Chondrocyte (in vitro differentiated cells): Measurements from ENCODE around the gene SDR42E1. TPM values are rescaled to one million over a fixed set of nuclear protein-coding genes. Genes with fewer than 3 reads are reported as not detected.

Experiments used
- DNase-seq: peaks from one replicate; pipeline ENCODE4 v3.0.0; 2021; ENCODE audit warnings: mixed read lengths, low spot score
- H3K27ac Mint-ChIP-seq: one replicate; pipeline ENCODE4 v1.8.0; 2021; ENCODE audit warnings: mild to moderate bottlenecking, moderate library complexity, mixed read lengths; ENCODE audit not compliant: unreplicated experiment
- H3K27me3 Mint-ChIP-seq: 2 replicates; pipeline ENCODE4 v1.8.0; 2021; ENCODE audit warnings: low read depth, mixed read lengths
- H3K36me3 Mint-ChIP-seq: 2 replicates; pipeline ENCODE4 v1.8.0; 2021; ENCODE audit warnings: low read depth, mixed read lengths
- H3K4me1 Mint-ChIP-seq: 2 replicates; pipeline ENCODE4 v1.8.0; 2021; ENCODE audit warnings: low read depth, mild to moderate bottlenecking, mixed read lengths
- H3K4me3 Mint-ChIP-seq: one replicate; pipeline ENCODE4 v1.8.0; 2021; ENCODE audit warnings: mild to moderate bottlenecking, moderate library complexity, mixed read lengths; ENCODE audit not compliant: unreplicated experiment
- H3K9me3 Mint-ChIP-seq: 2 replicates; pipeline ENCODE4 v1.8.0; 2021; ENCODE audit warnings: low read depth, mixed read lengths
- CTCF ChIP-seq: fragments of 200-600 bp; sonication (generic); IDR thresholded peaks from 2 replicates; pipeline ENCODE4 v1.5.0; 2021; ENCODE audit warnings: antibody characterized with exemption, mild to moderate bottlenecking, moderate library complexity
- total RNA-seq: library from RNA; stranded (reverse); gene quantifications from 3 replicates; pipeline ENCODE4 v1.2.1, GENCODE V29; 2021

The SDR42E1 gene
- total RNA-seq, 1 donor from 2014 or later = not detected

- Mint-ChIP-seq H3K27me3 (peaks cover 35% of the 10 kb centered on the region), H3K27ac (no peak overlapping the region), H3K4me1 (peaks cover 3% of the 10 kb centered on the region), H3K9me3 (no peaks in the 10 kb centered on the region), H3K36me3 (no peaks in the 10 kb centered on the region), H3K4me3 (no peak overlapping the region)
- no peak for TF ChIP-seq CTCF
- DNase-seq = no peak
Measured at GRCh38 chr16:82047787-82048186, 36.5 kb upstream of the SDR42E1 start.

GRCh38 chr16:82047374-82047773 is 36.1 kb upstream of the SDR42E1 start:
- Mint-ChIP-seq H3K27ac (no peak overlapping the region), H3K4me1 (peaks cover 3% of the 10 kb centered on the region), H3K9me3 (no peaks in the 10 kb centered on the region), H3K36me3 (no peaks in the 10 kb centered on the region), H3K4me3 (no peak overlapping the region), H3K27me3 (peaks cover 35% of the 10 kb centered on the region)
- no peak for DNase-seq
- no peak for TF ChIP-seq CTCF

- H3K27me3 Mint-ChIP-seq = peaks cover 35% of the 10 kb centered on the region
- no peak overlapping the region for H3K4me3 Mint-ChIP-seq
- no peaks in the 10 kb centered on the region for H3K9me3 Mint-ChIP-seq
- TF ChIP-seq CTCF = no peak
- no peak overlapping the region for H3K27ac Mint-ChIP-seq
- DNase-seq = no peak
- no peaks in the 10 kb centered on the region for H3K36me3 Mint-ChIP-seq
- H3K4me1 Mint-ChIP-seq = peaks cover 3% of the 10 kb centered on the region
Measured at GRCh38 chr16:82046941-82047340, 35.7 kb upstream of the SDR42E1 start.

GRCh38 chr16:82046541-82046940 is 35.3 kb upstream of the SDR42E1 start:
- no peaks in the 10 kb centered on the region for H3K9me3 Mint-ChIP-seq
- peaks cover 36% of the 10 kb centered on the region for H3K27me3 Mint-ChIP-seq
- H3K27ac Mint-ChIP-seq = no peak overlapping the region
- H3K4me3 Mint-ChIP-seq = no peak overlapping the region
- H3K4me1 Mint-ChIP-seq = peaks cover 3% of the 10 kb centered on the region
- H3K36me3 Mint-ChIP-seq = no peaks in the 10 kb centered on the region
- no peak for TF ChIP-seq CTCF
- no peak for DNase-seq

GRCh38 chr16:82045465-82045864 is 34.2 kb upstream of the SDR42E1 start:
- Mint-ChIP-seq H3K27me3 (peaks cover 37% of the 10 kb centered on the region), H3K27ac (no peak overlapping the region), H3K9me3 (no peaks in the 10 kb centered on the region), H3K36me3 (no peaks in the 10 kb centered on the region), H3K4me3 (no peak overlapping the region), H3K4me1 (peaks cover 3% of the 10 kb centered on the region)
- no peak for DNase-seq
- TF ChIP-seq CTCF = no peak
